H1 (cell line): ENCODE results near the gene U2SURP. TPM values are rescaled to one million over a fixed set of nuclear protein-coding genes. Genes with fewer than 3 reads are reported as not detected.
A peak's percentile ranks its signal among the peaks of the same experiment; 100 is the strongest.

Source experiments
- CTCF ChIA-PET: fragments of 300-600 bp; sonication (Branson Sonifier 250); formaldehyde crosslinking; loops from one replicate; lab custom pipeline; 2021; ENCODE audit not compliant: partially characterized antibody; lab: Charles Lee
- POLR2A ChIA-PET: fragments of 300-600 bp; sonication (Branson Sonifier 250); formaldehyde crosslinking; loops from one replicate; lab custom pipeline; 2021; ENCODE audit warnings: inconsistent platforms; ENCODE audit not compliant: partially characterized antibody; lab: Charles Lee
- DNase-seq, 2 experiments: peaks; one replicate each; pipeline versions ENCODE4 v3.0.0 to v3.0.0-alpha.2; 2010 to 2022; ENCODE audit warnings: low spot score in 2 of 2, low read depth in 1 of 2, mixed read lengths in 1 of 2
- FAIRE-seq: peaks from 2 replicates; lab custom pipeline; 2011; peaks lifted over from hg19 to GRCh38; lab: Jason Lieb, UNC
- H2AFZ ChIP-seq: 2 replicates; pipeline ENCODE4 v1.8.1; 2012; ENCODE audit warnings: low read length, inconsistent platforms
- H2AK5ac ChIP-seq: 2 replicates; pipeline ENCODE4 v1.6.1; 2013; ENCODE audit warnings: low read depth, low read length
- H2BK120ac ChIP-seq: replicated peaks from 2 replicates; pipeline ENCODE3; 2013; ENCODE audit warnings: low read depth, low read length, inconsistent platforms
- H2BK12ac ChIP-seq: 2 replicates; pipeline ENCODE4 v1.6.1; 2013; ENCODE audit warnings: low read depth, low read length
- H2BK15ac ChIP-seq: 2 replicates; pipeline ENCODE4 v1.6.1; 2013; ENCODE audit warnings: low read length
- H2BK20ac ChIP-seq: 2 replicates; pipeline ENCODE4 v1.6.1; 2013; ENCODE audit warnings: low read length
- H2BK5ac ChIP-seq: 2 replicates; pipeline ENCODE4 v1.6.1; 2013; ENCODE audit warnings: low read depth, low read length
- H3K14ac ChIP-seq: 2 replicates; pipeline ENCODE4 v1.6.1; 2013; ENCODE audit warnings: inconsistent platforms; ENCODE audit not compliant: insufficient read length
- H3K18ac ChIP-seq: 2 replicates; pipeline ENCODE4 v1.6.1; 2013; ENCODE audit warnings: low read length; ENCODE audit errors: extremely low read depth
- H3K23ac ChIP-seq: 2 replicates; pipeline ENCODE4 v1.6.1; 2013; ENCODE audit warnings: inconsistent platforms; ENCODE audit not compliant: insufficient read length
- H3K23me2 ChIP-seq: 2 replicates; pipeline ENCODE4 v1.6.1; 2013; ENCODE audit warnings: low read depth, low read length
- H3K27ac ChIP-seq: 2 replicates; pipeline ENCODE4 v1.6.1; 2011; ENCODE audit warnings: low read depth, low read length, inconsistent platforms
- H3K27me3 ChIP-seq, 4 experiments: replicated peaks in 1 of 4; 1 replicate in 1 of 4; 2 replicates in 3 of 4; pipeline versions ENCODE4 v1.6.1 to v1.8.1; 2011 to 2013; ENCODE audit warnings: low read length in 3 of 4, mild to moderate bottlenecking in 3 of 4, inconsistent platforms in 2 of 4, mixed read lengths in 2 of 4, moderate library complexity in 1 of 4; ENCODE audit not compliant: control insufficient read depth in 3 of 4, insufficient read depth in 3 of 4; ENCODE audit errors: extremely low read depth in 1 of 4
- H3K36me3 ChIP-seq, 4 experiments: 2 replicates each; pipeline versions ENCODE4 v1.6.1 to v1.8.1; 2011 to 2013; ENCODE audit warnings: mild to moderate bottlenecking in 4 of 4, low read length in 3 of 4, moderate library complexity in 2 of 4, control low read depth in 1 of 4, inconsistent platforms in 1 of 4; ENCODE audit not compliant: insufficient read depth in 4 of 4, control insufficient read depth in 2 of 4
- H3K4ac ChIP-seq: replicated peaks from 2 replicates; pipeline ENCODE3; 2013; ENCODE audit warnings: low read length, low read depth, mixed read lengths, inconsistent platforms; ENCODE audit not compliant: insufficient read length
- H3K4me1 ChIP-seq, 4 experiments: replicated peaks in 1 of 4; 1 replicate in 1 of 4; 2 replicates in 3 of 4; pipeline versions ENCODE4 v1.6.1 to v1.8.1; 2011 to 2013; ENCODE audit warnings: low read length in 3 of 4, inconsistent platforms in 2 of 4, mixed read lengths in 1 of 4; ENCODE audit not compliant: insufficient read depth in 4 of 4, control insufficient read depth in 3 of 4
- H3K4me2 ChIP-seq, 2 experiments: 2 replicates each; pipeline versions ENCODE4 v1.6.1 to v1.8.1; 2011 to 2013; ENCODE audit warnings: low read depth in 2 of 2, low read length in 2 of 2, control low read depth in 1 of 2, inconsistent platforms in 1 of 2, mild to moderate bottlenecking in 1 of 2; ENCODE audit not compliant: insufficient read depth in 1 of 2
- H3K4me3 ChIP-seq, 4 experiments: fragments of 200-600, 300-600 bp in 1 of 4; sonication (generic), shearing (Covaris generic), sonication (Bioruptor Twin) in 1 of 4; 2 replicates each; pipeline versions ENCODE4 v1.5.1 to v1.8.1; 2011 to 2016; ENCODE audit warnings: low read length in 4 of 4, low read depth in 3 of 4, control low read depth in 2 of 4, inconsistent platforms in 2 of 4, mild to moderate bottlenecking in 2 of 4, mixed read lengths in 1 of 4, moderate library complexity in 1 of 4; ENCODE audit not compliant: insufficient read depth in 2 of 4; ENCODE audit errors: extremely low read depth in 1 of 4
- H3K56ac ChIP-seq: replicated peaks from 2 replicates; pipeline ENCODE3; 2013; ENCODE audit warnings: low read depth, mild to moderate bottlenecking, mixed read lengths, low read length, inconsistent platforms; ENCODE audit not compliant: insufficient read length
- H3K79me1 ChIP-seq: 2 replicates; pipeline ENCODE4 v1.6.1; 2013; ENCODE audit warnings: low read depth, low read length, control low read depth
- H3K79me2 ChIP-seq, 2 experiments: 2 replicates each; pipeline versions ENCODE4 v1.6.1 to v1.8.1; 2012 to 2013; ENCODE audit warnings: low read length in 2 of 2, mild to moderate bottlenecking in 2 of 2, inconsistent platforms in 1 of 2; ENCODE audit not compliant: insufficient read depth in 2 of 2, control insufficient read depth in 1 of 2
- H3K9ac ChIP-seq, 4 experiments: replicated peaks in 1 of 4; 1 replicate in 1 of 4; 2 replicates in 3 of 4; pipeline versions ENCODE4 v1.6.1 to v1.8.1; 2011 to 2013; ENCODE audit warnings: low read depth in 3 of 4, low read length in 3 of 4, control low read depth in 2 of 4, mild to moderate bottlenecking in 2 of 4, moderate library complexity in 2 of 4, inconsistent platforms in 1 of 4; ENCODE audit errors: extremely low read depth in 1 of 4
- H3K9me3 ChIP-seq, 2 experiments: 2 replicates each; pipeline versions ENCODE4 v1.6.1 to v1.8.1; 2012 to 2013; ENCODE audit warnings: mild to moderate bottlenecking in 2 of 2, moderate library complexity in 2 of 2, control low read depth in 1 of 2, inconsistent platforms in 1 of 2, low read depth in 1 of 2, low read length in 1 of 2, mixed read lengths in 1 of 2; ENCODE audit not compliant: insufficient read depth in 2 of 2
- H4K20me1 ChIP-seq, 2 experiments: replicated peaks in 1 of 2; 2 replicates each; pipeline versions ENCODE3 to v1.8.1; 2011 to 2013; ENCODE audit warnings: inconsistent platforms in 2 of 2, low read length in 2 of 2, mild to moderate bottlenecking in 1 of 2; ENCODE audit not compliant: insufficient read depth in 2 of 2, control insufficient read depth in 1 of 2
- H4K5ac ChIP-seq: 2 replicates; pipeline ENCODE4 v1.6.1; 2013; ENCODE audit warnings: low read length, low read depth, mixed read lengths, inconsistent platforms; ENCODE audit not compliant: insufficient read length
- H4K8ac ChIP-seq: 2 replicates; pipeline ENCODE4 v1.8.0; 2013; ENCODE audit warnings: mild to moderate bottlenecking, moderate library complexity, low read length, inconsistent platforms; ENCODE audit not compliant: insufficient read depth; ENCODE audit errors: extremely low read depth
- H4K91ac ChIP-seq: replicated peaks from 2 replicates; pipeline ENCODE3; 2013; ENCODE audit warnings: low read length, mixed read lengths, inconsistent platforms; ENCODE audit not compliant: insufficient read length
- BRCA1 ChIP-seq: IDR thresholded peaks from 2 replicates; pipeline ENCODE4 v1.6.1; 2012; ENCODE audit warnings: low read depth, low read length, improper control_type of control experiment
- CTBP2 ChIP-seq: IDR thresholded peaks from 2 replicates; pipeline ENCODE4 v1.7.0; 2011; ENCODE audit warnings: borderline replicate concordance, mild to moderate bottlenecking, moderate library complexity, mixed read lengths, low read length; ENCODE audit not compliant: insufficient read depth, insufficient read length
- EGR1 ChIP-seq: IDR thresholded peaks from 2 replicates; pipeline ENCODE4 v1.6.1; 2011; ENCODE audit warnings: low read depth, low read length, borderline replicate concordance
- EP300 ChIP-seq, 2 experiments: IDR thresholded peaks; 1 replicate in 1 of 2; 2 replicates in 1 of 2; pipeline ENCODE4 v1.6.1; 2011 to 2012; ENCODE audit warnings: low read depth in 2 of 2, low read length in 2 of 2, mild to moderate bottlenecking in 2 of 2, borderline replicate concordance in 1 of 2, inconsistent platforms in 1 of 2, moderate library complexity in 1 of 2
- EZH2 ChIP-seq: fragments of 200-600 bp; sonication (generic); IDR thresholded peaks from 2 replicates; pipeline ENCODE4 v1.7.1; 2012; ENCODE audit warnings: low read depth, mild to moderate bottlenecking, moderate library complexity, low read length, inconsistent platforms; ENCODE audit not compliant: severe bottlenecking
- PHF8 ChIP-seq: fragments of 200-600 bp; sonication (generic); conservative IDR thresholded peaks from 2 replicates; pipeline ENCODE4 v1.7.1; 2012; ENCODE audit warnings: low read depth, mild to moderate bottlenecking, inconsistent platforms, low read length, moderate library complexity
- POU5F1 ChIP-seq: IDR thresholded peaks from 2 replicates; pipeline ENCODE4 v1.6.1; 2011; ENCODE audit warnings: low read depth, mild to moderate bottlenecking, low read length, moderate library complexity
- TAF7 ChIP-seq: optimal IDR thresholded peaks from 2 replicates; pipeline ENCODE3; 2011; ENCODE audit warnings: low read depth, mild to moderate bottlenecking, inconsistent platforms, low read length, moderate library complexity, borderline replicate concordance
- TCF12 ChIP-seq: IDR thresholded peaks from 2 replicates; pipeline ENCODE4 v1.6.1; 2011; ENCODE audit warnings: low read depth, mild to moderate bottlenecking, low read length
- WGBS, 2 experiments: shearing (Covaris generic) in 1 of 2; methylation state at CpG; one replicate each; pipeline versions ENCODE4 v1.1.6 to v1.1.7; 2013 to 2015; ENCODE audit warnings: low lambda C conversion rate in 2 of 2, mixed read lengths in 2 of 2, inconsistent platforms in 1 of 2, low coverage in 1 of 2, missing lambda C conversion rate in 1 of 2; ENCODE audit not compliant: insufficient replicate concordance in 2 of 2, insufficient coverage in 1 of 2, insufficient read length in 1 of 2; ENCODE audit errors: extremely low coverage in 1 of 2, missing lambda C conversion rate in 1 of 2; 5-methylcytosine and 5-hydroxymethylcytosine counted together
- polyA plus RNA-seq, 7 experiments: library from polyadenylated mRNA; depleted of rRNA in 3 of 7; stranded (reverse) in 5 of 7; unstranded in 2 of 7; fragments of >200 nt in 5 of 7; fragments of 200-250 nt in 2 of 7; gene quantifications; 1 replicate in 5 of 7; 2 replicates in 1 of 7; 4 replicates in 1 of 7; pipeline versions ENCODE4 v1.2.1 to v1.2.3, GENCODE V29; 2011 to 2013; ENCODE audit warnings: missing spikeins in 2 of 7, mixed read lengths in 2 of 7
- total RNA-seq: library from RNA; stranded (reverse); fragmentation: NEBNext Ultra II Directional; extraction: Animal tissue kit (Norgen Biotek cat#: 25700); gene quantifications from 2 replicates; pipeline ENCODE4 v1.2.1, GENCODE V29; 2021
- TF ChIP-seq, protein P1 (sequence below): IDR thresholded peaks from 2 replicates; pipeline ENCODE4 v1.6.1; 2012; ENCODE audit warnings: low read length, inconsistent platforms

The U2SURP gene
- total and polyA plus RNA-seq, 2 of the 8 experiments (the other 6 are each of a cell fraction or from before 2014, with no cell fraction given), result 22.2 to 167 TPM

DNA sequence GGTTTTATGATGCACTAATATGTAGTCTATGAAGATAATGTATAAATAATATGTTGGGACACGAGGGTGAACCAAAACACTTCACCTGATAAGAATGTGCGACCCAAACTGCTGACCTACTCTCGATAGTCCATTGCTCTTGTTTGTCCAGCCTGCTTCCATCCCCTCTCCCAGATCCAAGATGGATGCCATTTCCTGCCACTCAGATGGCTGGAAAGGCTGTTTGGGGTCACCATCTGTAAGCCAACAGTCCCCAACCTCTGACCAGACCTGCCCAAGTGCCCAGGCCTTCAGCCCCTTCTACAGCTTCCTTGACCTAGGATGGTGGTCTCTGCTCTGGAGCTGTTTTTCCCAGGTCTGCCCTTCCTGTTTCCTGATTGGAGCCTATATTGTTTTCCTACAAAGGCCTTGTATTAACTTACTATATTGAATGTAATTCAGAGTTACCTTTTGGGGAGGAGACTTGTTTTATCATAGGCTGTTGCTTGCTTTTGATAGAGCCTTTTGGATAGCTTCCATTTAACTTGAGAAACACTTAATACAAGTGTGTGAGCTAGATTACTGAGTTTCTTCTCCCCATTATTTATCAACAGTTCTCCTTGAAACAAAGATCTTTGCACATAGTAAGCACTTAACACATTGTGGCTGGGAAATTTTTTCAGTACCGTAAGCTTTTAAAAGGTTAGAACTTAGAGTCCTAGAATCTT is 32.9 kb upstream of the U2SURP start:
- Histone ChIP-seq H3K79me1 (no peaks in the 10 kb centered on the region), H2AK5ac (no peak overlapping the region), H4K5ac (no peak overlapping the region), H2BK12ac (no peak overlapping the region), H3K79me2 (no peaks in the 10 kb centered on the region), H3K18ac (no peak overlapping the region), H3K4me1 (peaks cover 0 to 2% (median under 1%) of the 10 kb centered on the region in 4 experiments; a peak in 1 of 7 replicates), H3K56ac (no peak overlapping the region), H2AFZ (no peak overlapping the region), H3K23me2 (peaks cover 4% of the 10 kb centered on the region), H3K27me3 (peaks cover 0 to 12% (median 8%) of the 10 kb centered on the region in 4 experiments; a peak in 6 of 7 replicates), H2BK120ac (no peak overlapping the region), H4K91ac (no peak overlapping the region), H3K9me3 (no peaks in the 10 kb centered on the region), H2BK5ac (no peak overlapping the region), H3K4me3 (no peak overlapping the region), H3K27ac (no peak overlapping the region), H3K36me3 (no peaks in the 10 kb centered on the region), H4K20me1 (no peaks in the 10 kb centered on the region), H3K14ac (no peak overlapping the region), H3K4ac (no peak overlapping the region), H3K9ac (no peak overlapping the region), H3K23ac (no peak overlapping the region), H3K4me2 (no peak overlapping the region), H2BK20ac (no peak overlapping the region), H4K8ac (no peak overlapping the region), H2BK15ac (peak overlapping the region; percentile 84; the same call in 1 of the 2 replicates)
- FAIRE-seq (no peak), DNase-seq (no peak)
- CTCF ChIA-PET, result interaction anchor here (0.9 to 1.5 kb wide), 7 partner anchors 14 to 140 kb away, joined by 3 to 9 read pairs (median 4); no protein-coding TSS in a partner anchor
- 90% methylated on average over 4 of the region's 4 CpGs; no CpG with 5 or more reads in 1 of the 2 experiments for WGBS, 2 experiments
- POLR2A ChIA-PET, result interaction anchor here (1.9 kb wide), 1 partner anchor 33 kb away, joined by 4 read pairs; the partner anchor contains the start of gene U2SURP
- no peak for TF ChIP-seq PHF8
- TF ChIP-seq TAF7, result no peak
- no peak for TF ChIP-seq POU5F1
- TF ChIP-seq EP300 (IDR thresholded peaks at IDR 0.05; ENCODE audit: borderline replicate concordance in 1 of 2, low read depth in 2 of 2, low read length in 2 of 2), result no peak
- TF ChIP-seq CTBP2, result no peak
- no peak for TF ChIP-seq EZH2
- no peak for TF ChIP-seq TCF12
- no peak for TF ChIP-seq BRCA1
- TF ChIP-seq, protein P1, sequence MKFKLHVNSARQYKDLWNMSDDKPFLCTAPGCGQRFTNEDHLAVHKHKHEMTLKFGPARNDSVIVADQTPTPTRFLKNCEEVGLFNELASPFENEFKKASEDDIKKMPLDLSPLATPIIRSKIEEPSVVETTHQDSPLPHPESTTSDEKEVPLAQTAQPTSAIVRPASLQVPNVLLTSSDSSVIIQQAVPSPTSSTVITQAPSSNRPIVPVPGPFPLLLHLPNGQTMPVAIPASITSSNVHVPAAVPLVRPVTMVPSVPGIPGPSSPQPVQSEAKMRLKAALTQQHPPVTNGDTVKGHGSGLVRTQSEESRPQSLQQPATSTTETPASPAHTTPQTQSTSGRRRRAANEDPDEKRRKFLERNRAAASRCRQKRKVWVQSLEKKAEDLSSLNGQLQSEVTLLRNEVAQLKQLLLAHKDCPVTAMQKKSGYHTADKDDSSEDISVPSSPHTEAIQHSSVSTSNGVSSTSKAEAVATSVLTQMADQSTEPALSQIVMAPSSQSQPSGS, result no peak
- no peak for TF ChIP-seq EGR1
